ENCODE data around the gene RPUSD1.

Gene RPUSD1

GRCh38 chr16:819336-820043, 31.3 kb upstream of the RPUSD1 start:
- no peak for DNase-seq (ENCODE audit: low read depth in 2 of 2)

DNA sequence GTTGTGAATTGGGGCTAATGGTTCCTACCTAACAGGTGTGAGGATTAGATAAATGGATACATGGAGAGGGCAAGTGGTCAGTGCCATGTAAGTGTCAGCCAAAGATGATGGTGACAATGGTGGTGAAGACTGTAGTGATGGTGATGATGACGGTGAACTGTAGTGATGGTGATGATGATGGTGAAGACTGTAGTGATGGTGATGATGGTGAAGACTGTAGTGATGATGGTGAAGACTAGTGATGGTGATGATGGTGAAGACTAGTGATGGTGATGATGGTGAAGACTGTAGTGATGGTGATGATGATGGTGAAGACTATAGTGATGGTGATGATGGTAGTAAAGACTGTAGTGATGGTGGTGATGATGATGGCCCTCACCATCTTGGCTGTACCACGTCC, 30.4 kb upstream of the RPUSD1 start:
- no peak for DNase-seq (ENCODE audit: low read depth in 2 of 2)

DNA sequence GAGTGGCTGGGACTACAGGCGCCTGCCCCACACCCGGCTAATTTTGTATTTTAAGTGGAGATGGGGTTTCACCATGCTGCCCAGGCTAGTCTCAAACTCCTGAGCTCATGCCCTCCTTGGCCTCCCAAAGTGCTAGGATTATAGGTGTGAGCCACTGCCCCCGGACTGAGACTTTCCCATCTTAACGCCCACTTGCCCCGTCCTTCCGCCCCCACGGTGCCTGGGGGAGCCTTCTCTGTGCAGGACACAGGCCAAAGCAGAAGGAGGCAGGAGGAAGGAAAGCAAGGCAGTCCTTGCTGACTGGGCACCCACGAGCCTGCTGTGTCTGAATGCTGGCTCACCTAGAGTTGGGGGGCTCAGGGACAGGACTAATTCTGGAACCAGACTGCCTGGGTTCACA, 30.0 kb upstream of the RPUSD1 start:
- no peak for DNase-seq (ENCODE audit: low read depth in 2 of 2)

DNA sequence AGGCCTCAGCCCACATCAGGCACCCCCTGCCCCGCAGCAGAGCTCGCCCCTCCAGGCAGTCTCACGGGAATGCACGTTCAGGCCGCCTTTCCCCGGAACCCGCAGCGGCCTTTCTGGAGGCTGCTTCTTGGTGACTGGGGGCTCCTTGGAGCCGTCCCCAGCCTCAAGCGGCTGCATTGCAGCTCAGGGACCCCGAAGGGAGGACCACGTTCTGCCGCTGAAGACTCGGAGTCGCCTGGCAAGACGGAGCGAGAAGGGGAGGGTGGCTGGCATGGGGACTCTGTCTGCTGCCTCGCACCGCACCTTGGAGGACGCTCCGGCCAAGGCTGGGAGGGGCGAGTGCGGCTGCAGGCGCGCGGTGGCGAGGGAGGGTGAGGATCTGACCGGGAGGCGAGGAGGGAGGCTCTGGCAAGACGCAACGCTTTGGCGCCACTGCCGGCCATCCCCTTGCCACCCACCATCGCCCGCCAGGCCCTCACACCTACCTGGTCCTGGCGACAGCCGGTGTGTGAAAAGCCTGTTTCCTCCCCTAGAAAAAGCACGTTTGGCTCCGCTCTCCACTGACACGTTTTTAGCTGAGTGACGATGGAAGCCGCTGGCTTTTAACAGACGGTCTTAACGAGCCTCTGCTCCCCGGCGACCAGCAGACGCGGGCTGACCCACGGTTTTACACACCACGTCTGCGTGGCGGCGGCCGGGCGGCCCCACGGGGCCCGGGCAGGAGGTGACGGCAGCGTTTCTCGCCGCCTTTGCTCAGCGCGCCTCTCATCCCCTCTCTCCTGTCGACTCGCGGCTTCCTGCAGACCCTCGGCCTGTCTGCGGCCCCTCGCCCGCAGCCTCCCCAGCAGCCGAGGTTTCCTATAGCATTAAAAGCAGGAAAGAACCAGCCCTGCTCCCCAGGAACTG, 29.1 kb upstream of the RPUSD1 start:
- DNase-seq (ENCODE audit: low read depth in 2 of 2), result no peak

DNA sequence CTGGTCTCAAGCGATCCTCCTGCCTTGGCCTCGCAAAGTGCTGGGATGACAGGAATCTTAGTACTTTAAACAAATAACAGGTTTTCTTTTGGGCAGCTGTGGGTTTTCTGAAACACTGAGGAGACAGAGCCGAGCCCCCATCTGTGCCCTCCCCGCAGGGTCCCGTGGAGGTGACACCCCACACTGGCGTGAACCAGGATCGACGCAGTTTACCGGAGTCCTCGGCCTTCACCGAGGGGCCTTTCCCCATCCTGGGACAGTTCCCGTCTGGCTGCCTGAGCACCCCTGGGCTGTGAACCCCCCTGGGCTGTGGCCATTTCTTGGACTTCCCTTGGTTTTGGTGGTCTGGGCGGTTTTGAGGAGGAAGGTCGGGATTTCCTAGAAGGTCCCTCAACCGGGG, 27.7 kb upstream of the RPUSD1 start:
- no peak for DNase-seq (ENCODE audit: low read depth in 2 of 2)

- no peak for DNase-seq (ENCODE audit: low read depth in 2 of 2)
These were observed 26.8 kb upstream of the RPUSD1 start for GRCh38 chr16:814974-815373.

DNA sequence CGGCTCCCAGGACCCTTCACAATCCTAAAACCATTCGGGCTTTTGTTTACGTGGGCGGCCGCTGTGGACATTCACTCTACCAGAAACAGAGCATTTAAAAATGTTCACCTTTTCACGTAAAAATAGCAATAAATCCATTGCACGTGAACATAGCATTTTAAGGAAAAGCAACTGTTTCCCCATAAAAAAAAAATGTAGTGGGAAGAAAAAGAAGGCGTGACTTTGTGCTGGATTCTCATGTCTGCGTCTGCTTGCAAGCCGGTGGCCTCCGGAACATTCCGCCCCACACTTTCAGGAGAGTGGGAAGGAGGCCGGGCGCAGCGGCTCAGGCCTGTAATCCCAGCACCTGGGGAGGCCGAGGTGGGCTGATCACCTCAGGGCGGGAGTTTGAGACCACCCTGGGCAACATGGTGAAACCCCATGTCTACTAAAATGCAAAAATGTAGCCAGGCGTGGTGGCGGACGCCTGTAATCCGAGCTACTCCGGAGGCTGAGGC, 25.8 kb upstream of the RPUSD1 start:
- no peak for DNase-seq (ENCODE audit: low read depth in 2 of 2)

DNA sequence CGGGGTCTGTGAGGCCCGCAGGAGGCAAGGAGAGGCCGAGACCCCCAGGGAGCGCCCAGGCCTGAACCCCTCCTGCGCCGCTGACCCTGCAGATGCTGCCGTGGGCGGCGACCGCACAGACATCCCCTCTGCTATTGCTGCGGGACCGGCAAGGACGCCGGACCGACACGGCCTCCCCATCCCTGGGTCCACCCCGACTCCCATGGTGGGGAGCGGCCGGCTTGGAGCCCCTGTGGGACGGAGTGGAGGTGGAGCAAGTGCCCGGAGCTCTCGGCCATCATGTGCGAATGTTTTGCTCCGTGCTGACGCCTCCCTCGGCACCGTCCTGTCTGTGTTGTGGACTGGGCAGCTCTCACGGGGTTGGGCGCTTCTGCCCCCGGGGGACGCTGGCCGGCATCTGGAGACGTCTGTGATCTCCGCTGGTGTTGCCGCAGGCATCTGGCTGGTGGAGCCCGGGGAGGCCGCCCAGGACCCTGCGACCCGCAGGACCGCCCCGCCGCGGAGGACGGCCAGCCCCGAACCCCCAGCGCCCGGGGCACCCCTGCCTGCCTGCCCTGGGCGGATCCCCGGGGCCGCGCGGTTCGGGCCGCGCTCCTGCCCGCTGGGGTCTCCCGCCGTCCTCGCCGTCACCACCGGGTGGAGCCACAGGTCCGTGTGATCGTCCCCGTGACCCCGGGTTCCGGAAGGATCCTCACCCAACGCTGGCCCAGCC, 25.2 kb upstream of the RPUSD1 start:
- DNase-seq (ENCODE audit: low read depth in 2 of 2), result peak in 1 of 2 experiments; percentile 56

DNA sequence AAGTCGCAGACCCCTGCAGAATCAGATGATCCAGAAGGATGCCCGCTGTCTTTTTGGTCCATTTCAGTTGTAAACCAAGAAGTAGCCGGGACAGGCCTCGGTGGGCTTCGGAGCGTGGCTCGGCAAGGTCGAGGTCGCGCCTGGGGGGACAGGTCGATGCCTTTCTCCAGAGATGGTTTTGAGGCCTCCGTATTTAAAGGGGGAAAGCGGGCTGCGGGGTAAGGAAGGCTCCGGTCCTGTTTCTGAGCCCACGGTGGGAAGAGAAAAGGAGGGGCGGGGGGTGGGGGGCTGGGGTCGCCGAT, 19.9 kb upstream of the RPUSD1 start:
- DNase-seq (ENCODE audit: low read depth in 2 of 2), result no peak

- peak; percentile 71 to 83 for DNase-seq (ENCODE audit: low read depth in 2 of 2)
These were observed 19.3 kb upstream of the RPUSD1 start for GRCh38 chr16:807347-808084.

DNA sequence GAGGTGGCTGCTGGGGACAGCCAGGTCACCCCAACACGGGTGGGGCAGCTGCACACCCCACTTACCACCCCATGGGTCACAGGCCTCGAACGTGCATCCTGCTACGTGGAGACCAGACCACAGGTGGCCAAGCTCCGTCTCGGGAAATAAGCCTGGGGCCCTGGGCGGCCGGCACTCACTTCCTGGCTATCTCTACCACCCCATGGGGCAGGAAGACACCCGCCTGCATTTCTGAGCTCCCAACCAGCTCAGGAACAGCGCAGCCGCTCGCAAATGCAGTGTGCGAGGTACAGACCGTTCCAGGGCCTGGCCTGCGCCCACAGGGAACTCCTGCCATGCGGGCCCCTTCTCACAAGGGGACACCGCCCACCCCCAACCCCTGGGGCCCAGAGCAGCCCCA, 17.3 kb upstream of the RPUSD1 start:
- no peak for DNase-seq (ENCODE audit: low read depth in 2 of 2)

DNA sequence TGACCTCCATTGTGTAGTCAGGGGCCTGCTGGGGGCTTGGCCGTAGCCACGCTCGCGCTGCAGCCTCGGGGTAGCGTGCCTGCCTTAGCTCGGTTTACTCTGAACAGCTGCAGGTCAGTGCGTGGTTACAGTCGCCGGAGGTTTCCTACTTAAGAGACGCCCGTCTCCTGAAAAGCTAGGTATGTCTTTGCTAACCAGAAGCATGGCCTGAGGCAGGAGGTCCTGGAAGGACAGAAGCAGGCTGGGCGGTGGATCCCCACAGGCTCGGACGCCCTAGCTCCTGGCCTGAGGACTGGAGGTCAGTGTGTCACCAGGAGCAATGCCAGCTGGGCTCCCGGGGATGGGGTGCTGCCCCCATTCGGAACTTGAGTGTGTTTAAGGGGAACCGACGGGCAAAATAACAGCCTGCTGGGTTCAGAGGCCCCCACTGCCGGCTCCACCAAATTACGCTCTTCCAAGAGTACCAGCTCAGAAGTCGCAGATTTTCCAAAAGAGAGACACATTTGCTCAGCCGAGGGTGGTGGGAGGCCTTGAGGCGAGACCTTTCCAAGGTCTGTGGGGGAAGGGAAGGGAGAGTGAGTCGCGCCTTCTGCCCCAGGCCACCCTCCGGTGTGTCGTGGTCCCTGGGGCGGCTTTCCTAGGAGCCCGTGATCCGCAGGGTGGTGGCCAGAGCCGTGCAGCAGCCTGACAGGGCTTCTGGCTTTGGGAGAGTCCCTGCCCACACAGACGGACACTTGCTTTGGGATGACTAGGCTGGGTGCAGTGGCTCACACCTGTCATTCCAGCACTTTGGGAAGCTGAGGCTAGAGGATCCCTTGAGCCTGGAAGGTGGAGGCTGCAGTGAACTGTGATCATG, 16.2 kb upstream of the RPUSD1 start:
- no peak for DNase-seq (ENCODE audit: low read depth in 2 of 2)

DNA sequence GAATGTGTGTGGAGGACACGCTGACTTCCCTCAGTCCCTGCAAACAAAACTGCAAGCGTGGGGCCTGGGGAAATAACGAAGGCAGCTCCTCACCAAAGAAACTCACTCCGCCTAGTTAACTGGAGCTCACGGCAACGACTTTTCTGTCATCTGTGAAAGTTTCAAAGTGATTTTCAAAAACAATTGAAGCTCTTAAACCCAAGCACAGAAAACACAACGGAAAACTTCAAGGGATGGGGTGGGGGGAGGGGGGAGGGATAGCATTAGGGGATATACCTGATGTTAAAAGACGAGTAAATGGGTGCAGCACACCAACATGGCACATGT, 15.5 kb upstream of the RPUSD1 start:
- DNase-seq (ENCODE audit: low read depth in 2 of 2), result no peak

DNA sequence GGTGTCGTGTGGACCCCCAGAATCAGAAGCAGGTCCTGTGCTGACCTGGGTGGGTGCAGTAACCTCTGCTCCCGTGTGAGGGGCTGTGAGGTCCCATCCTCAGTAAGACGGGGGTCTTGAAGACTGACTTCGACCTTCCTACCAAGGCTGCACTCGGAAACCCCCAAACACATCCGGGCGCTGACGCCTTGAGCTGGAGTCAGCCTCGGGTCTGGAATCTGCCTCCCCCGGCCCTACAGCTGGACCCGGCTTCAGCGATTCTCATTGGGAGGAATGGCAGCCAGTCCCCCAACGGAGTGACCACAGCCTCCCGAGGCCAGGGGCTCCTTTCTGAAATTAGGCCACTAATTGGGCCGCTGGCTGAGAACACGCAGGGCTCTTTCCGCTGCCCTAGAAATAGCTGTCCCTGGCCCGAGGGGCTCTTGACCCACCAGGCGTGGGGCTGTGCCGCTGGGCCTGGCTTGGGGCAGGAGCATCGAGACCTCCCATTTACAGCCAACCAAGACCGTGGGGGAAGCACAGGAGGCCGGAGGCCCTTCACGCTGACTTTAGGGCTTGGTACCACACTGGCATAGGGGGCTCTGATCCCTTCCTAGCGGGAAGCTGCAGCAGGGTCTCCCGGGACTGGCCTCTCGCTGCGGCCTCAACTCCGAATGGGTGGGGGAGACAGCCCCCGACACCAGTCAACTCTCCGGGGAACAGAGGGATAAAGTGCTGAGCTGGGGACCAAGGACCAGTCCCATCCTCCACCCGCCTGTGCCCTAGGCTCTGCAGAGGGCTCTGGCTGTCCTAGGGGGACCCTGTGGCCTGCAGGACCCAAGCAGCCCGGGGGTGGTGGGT, 15.0 kb upstream of the RPUSD1 start:
- no peak for DNase-seq (ENCODE audit: low read depth in 2 of 2)

- no peak for DNase-seq (ENCODE audit: low read depth in 2 of 2)
These were observed 14.3 kb upstream of the RPUSD1 start for GRCh38 chr16:802461-802860.

DNA sequence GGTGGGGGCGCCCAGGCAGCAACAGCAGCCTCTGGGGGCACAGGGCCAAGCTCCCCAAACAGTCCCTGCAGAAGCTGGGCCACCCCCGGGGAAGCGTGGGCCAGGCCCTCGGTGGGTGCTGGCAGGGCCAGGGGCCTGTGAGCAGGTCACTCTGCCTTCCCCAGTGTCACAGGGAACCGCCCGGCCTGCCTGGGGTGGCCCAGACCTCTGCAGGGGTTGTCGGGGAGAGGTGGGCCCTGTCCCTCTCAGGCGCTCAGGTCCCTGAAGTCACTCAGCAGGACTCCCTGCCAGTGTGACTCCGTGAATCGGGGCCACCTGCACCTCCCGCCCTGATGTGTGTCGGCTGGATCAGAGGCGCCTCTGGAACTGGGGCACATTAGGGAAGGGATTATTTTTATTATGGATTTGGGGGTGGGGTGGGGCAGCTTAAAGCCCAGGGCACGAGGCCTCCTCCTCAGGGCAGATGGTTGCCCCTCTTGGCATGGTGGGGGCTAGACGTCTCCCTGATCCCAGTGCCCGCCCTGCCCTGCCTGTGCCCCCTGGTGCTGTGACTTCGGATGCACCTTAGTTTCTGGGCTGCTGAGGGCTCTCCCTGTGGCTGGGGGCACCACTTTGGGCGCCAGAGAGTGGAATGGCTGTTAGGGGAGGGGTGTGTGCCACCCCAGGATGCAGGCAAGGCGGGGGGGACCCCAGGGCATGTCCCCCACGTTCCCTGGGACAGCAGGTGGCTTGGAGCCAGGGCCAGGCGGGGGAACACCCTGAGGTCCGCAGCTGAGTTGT, 13.6 kb upstream of the RPUSD1 start:
- no peak for DNase-seq (ENCODE audit: low read depth in 2 of 2)

GRCh38 chr16:800834-801511, 12.8 kb upstream of the RPUSD1 start:
- no peak for DNase-seq (ENCODE audit: low read depth in 2 of 2)

DNA sequence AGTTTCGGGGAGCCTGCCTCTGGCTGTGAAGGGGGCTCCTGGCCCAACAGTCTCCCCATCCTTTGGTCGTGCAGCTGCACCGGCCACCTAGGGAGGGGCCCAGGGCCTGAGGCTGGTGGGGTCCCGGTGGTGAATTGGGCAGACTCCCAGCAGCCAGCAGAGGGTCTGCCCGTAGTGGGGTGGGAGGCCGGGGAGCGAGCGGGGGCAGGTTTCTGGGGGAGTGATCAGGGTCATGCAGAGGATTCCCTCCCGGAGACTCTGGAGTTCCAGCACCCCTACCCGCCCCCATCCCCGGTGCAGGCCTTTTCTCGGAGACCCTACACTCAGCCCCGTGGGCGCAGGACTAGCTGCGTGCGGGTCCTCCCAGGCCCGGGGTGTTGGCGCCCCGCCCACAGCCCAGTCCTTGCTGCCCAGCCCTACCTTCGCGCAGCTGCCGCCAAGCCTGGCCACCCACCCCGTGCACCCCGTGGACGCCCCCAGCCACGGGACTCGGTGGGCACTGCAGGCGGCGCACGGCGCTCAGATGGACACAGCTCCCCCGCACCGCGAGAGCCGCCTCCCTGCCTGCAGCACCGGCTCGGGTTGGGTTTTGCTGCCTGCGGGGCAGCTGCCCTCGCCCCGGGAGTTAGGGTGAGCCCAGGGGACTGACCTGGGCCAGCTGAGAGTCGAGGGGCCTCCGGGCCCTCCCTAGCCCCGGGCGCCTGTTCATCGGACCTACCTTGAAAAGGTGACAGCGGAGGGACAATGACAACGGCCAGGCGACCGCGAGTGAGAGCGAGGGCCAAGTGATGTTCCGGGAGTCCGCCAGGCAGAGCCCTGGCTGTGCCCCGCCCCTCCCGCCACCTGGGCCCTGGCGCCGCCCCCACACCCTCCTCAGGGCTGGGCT, 12.0 kb upstream of the RPUSD1 start, which contains the start of gene GNG13:
Gene GNG13 (minus strand): TSS at position 787 of the 886 bp plus-strand sequence. CDS start 1,657 bp downstream, outside the sequence.
- DNase-seq (ENCODE audit: low read depth in 2 of 2), result no peak

Data from stimulated activated CD4-positive, alpha-beta T cell treated with anti-CD3 and anti-CD28 coated beads, Interleukin-12 subunit alpha, Interleukin-12 subunit beta, amount 100 ng/mL, for 24 hours (primary cell).